ENCODE data around the gene POU2F3.

DNA sequence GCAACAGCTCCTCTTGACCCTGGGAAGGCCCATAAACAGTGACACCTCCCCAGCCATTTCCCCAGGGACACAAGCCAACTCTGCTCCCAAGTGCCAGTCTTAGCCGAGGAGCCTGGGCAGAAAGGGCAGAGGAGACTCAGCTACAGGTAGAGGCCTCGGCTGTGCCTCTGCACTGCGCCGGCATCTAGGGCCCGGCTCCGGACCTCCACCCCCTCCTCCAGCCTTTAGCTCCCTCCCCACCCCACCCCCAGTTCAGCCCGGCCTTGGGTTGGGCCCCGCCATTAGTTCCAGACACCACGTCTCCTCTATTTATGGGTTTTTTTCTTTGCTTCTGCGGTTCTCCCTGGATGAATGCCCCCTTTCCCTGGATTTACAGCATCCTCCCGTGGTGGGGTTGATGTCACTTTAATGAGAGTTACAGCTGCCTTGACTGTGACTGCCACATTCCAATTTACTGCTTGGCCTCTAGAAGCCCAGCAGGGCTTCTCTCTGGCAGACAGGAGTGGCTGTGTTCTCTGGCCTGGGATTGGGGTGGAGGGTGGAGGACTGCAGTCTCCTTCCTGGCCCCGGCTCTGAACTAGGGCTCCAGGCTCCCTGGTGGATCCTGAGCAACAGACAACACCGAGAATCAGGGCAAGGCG is 42.6 kb upstream of the POU2F3 start:
- TF ChIP-seq SNRNP70 (IDR thresholded peaks at IDR 0.05; ENCODE audit: low read depth, low read length) (no peak), HHEX (CRISPR knock-in tag; IDR thresholded peaks at IDR 0.05) (no peak), CTCF (CRISPR knock-in tag; IDR thresholded peaks at IDR 0.05) (no peak), YY1 (IDR thresholded peaks at IDR 0.05; ENCODE audit: insufficient read depth, insufficient replicate concordance, low read depth, low read length) (no peak)
